Testis (tissue), 3 donors: ENCODE results near the gene SLC6A5. TPM values are rescaled to one million over a fixed set of nuclear protein-coding genes. Genes with fewer than 3 reads are reported as not detected.

ENCODE experiments used
- DNase-seq: peaks from one replicate; pipeline ENCODE4 v3.0.0-alpha.2; 2019
- H3K27ac ChIP-seq, 2 donors: fragments of 200-600 bp; sonication (generic); one replicate each; pipeline ENCODE4 v1.5.1; 2019
- H3K27me3 ChIP-seq: fragments of 200-600 bp; sonication (generic); one replicate; pipeline ENCODE4 v1.5.1; 2019
- H3K36me3 ChIP-seq: fragments of 200-600 bp; sonication (generic); one replicate; pipeline ENCODE4 v1.5.1; 2017; ENCODE audit warnings: low read depth; ENCODE audit errors: missing control alignments
- H3K4me1 ChIP-seq: fragments of 200-600 bp; sonication (generic); one replicate; pipeline ENCODE4 v1.5.1; 2019
- H3K4me3 ChIP-seq, 2 donors: fragments of 200-600 bp; sonication (generic); one replicate each; pipeline ENCODE4 v1.5.1; 2017 to 2019
- H3K9me3 ChIP-seq: fragments of 200-600 bp; sonication (generic); one replicate; pipeline ENCODE4 v1.5.1; 2017
- POLR2A ChIP-seq: fragments of 450-650 bp; IDR thresholded peaks from one replicate; pipeline ENCODE4 v1.6.1; 2017; ENCODE audit warnings: antibody characterized with exemption, mild to moderate bottlenecking, moderate library complexity
- WGBS, 2 donors: methylation state at CpG; one replicate each; pipeline ENCODE4 v1.1.5; 2018; 5-methylcytosine and 5-hydroxymethylcytosine counted together
- intact Hi-C: fragments of 100-400 bp; cut with DNase I; formaldehyde crosslinking; loops from one replicate; pipeline ENCODE4 v1.15.1; 2023; ENCODE audit warnings: low total_unique reads
- polyA plus RNA-seq: library from polyadenylated mRNA; stranded (reverse); fragments of 350-450 nt; fragmentation: Illumina TruSeq; extraction: RNeasy Lipid Tissue Mini Kit (QIAGEN cat#74804); gene quantifications from one replicate; pipeline ENCODE4 v1.2.3, GENCODE V29; 2014; ENCODE audit warnings: low read depth, low replicate concordance; ENCODE audit not compliant: insufficient read depth
- total RNA-seq, 2 donors: library from RNA; depleted of rRNA; stranded (reverse); fragments of >200 nt; gene quantifications; one replicate each; pipeline ENCODE4 v1.2.3, GENCODE V29; 2016
- TF ChIP-seq, protein P1 (sequence below), 3 experiments: fragments of 450-650 bp in 2 of 3; fragments of 200-600 bp in 1 of 3; sonication (generic) in 1 of 3; IDR thresholded peaks; one replicate each; pipeline ENCODE4 v1.5.1; 2016 to 2019; ENCODE audit warnings: antibody characterized with exemption in 3 of 3, mild to moderate bottlenecking in 2 of 3, moderate library complexity in 1 of 3

Gene SLC6A5
- total and polyA plus RNA-seq, 3 donors from 2014 or later: 1.5 to 2.1 (median 1.9) TPM

DNA sequence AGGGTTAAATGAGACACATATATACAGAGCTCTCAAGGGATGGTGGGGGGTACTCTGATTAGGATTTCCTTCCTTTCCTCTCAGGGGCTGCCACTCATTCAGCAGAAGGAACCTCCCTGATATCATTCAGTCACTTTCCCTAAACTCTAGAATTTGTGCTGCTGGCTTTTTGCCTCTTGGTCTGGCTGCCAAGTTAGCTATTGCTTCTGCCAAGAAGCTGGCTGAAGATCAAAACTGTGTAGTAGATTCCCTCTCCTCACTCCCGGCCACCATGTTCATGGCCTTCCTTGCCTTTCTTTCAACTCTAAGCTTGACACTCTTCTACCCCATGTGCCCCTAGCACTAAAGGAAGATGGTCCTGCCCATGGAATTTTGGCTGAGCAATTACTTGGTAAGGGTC, 18.7 kb downstream of the SLC6A5 start:
- intact Hi-C loops: no loop called here
- DNase-seq: peak; percentile 46

DNA sequence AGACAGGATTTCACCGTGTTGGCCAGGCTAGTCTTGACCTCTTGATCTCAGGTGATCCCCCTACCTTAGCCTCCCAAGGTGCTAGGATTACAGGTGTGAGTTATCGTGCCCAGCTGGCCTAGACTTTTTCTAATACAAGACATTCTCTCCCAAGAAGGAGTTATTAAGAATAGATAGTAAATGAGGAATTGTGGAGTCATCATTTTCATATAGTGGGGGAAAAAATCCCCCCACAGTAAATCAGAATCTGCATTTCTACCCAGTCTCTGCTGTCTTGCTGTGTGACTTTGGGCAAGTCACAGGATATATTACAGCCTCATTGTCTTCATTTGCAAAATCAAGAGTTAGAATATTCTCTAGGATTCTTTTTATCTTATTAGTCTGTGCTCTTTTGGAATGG, 21.6 kb downstream of the SLC6A5 start:
- H3K36me3 ChIP-seq: no peaks in the 10 kb centered on the region
- intact Hi-C loops: no loop called here
- WGBS, 2 donors: 74 to 78% methylated on average over 2 of the region's 2 CpGs

More for the DNA sequence above, 18.7 kb downstream of the SLC6A5 start:
- Histone ChIP-seq H3K9me3 (no peaks in the 10 kb centered on the region), H3K4me1 (no peaks in the 10 kb centered on the region), H3K27me3 (no peaks in the 10 kb centered on the region), H3K27ac (no peak overlapping the region), H3K4me3 (no peak overlapping the region), H3K36me3 (no peaks in the 10 kb centered on the region)
- WGBS, 2 donors: 21 to 38% methylated on average over 1 of the region's 1 CpG
- no peak for TF ChIP-seq POLR2A
- TF ChIP-seq, protein P1, sequence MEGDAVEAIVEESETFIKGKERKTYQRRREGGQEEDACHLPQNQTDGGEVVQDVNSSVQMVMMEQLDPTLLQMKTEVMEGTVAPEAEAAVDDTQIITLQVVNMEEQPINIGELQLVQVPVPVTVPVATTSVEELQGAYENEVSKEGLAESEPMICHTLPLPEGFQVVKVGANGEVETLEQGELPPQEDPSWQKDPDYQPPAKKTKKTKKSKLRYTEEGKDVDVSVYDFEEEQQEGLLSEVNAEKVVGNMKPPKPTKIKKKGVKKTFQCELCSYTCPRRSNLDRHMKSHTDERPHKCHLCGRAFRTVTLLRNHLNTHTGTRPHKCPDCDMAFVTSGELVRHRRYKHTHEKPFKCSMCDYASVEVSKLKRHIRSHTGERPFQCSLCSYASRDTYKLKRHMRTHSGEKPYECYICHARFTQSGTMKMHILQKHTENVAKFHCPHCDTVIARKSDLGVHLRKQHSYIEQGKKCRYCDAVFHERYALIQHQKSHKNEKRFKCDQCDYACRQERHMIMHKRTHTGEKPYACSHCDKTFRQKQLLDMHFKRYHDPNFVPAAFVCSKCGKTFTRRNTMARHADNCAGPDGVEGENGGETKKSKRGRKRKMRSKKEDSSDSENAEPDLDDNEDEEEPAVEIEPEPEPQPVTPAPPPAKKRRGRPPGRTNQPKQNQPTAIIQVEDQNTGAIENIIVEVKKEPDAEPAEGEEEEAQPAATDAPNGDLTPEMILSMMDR (IDR thresholded peaks at IDR 0.05): no peak

DNA sequence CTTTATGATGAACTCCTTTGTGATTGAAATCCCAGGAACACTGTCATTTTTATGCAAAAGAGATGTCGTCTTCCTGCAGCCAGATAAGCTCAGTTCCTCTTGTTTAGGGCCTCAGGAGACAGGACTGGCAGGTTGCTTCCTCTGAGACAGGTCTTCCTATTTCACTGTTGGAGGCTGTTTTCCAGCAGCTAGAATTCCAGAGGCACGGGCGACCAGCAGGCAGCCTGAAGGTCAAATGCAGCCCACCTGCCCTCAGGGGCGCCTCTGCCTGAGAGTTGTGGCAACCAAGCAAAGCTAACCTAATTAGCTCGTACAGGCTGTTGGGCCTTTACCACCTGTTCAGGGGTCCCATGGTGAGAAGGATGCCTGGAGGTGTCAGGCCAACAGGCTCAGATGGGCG, 22.3 kb downstream of the SLC6A5 start:
- WGBS, 2 donors: 48 to 61% methylated on average over 6 of the region's 6 CpGs
- Histone ChIP-seq H3K27ac (no peak overlapping the region), H3K4me3 (no peak overlapping the region), H3K4me1 (no peaks in the 10 kb centered on the region), H3K9me3 (no peaks in the 10 kb centered on the region), H3K36me3 (no peaks in the 10 kb centered on the region), H3K27me3 (no peaks in the 10 kb centered on the region)
- no peak for TF ChIP-seq POLR2A
- intact Hi-C loops: no loop called here
- DNase-seq: no peak

More for the DNA sequence above, 21.6 kb downstream of the SLC6A5 start:
- no peak overlapping the region for H3K27ac ChIP-seq
- no peaks in the 10 kb centered on the region for H3K27me3 ChIP-seq
- TF ChIP-seq POLR2A: no peak
- TF ChIP-seq, protein P1 (IDR thresholded peaks at IDR 0.05): no peak
- H3K4me3 ChIP-seq: no peak overlapping the region
- no peaks in the 10 kb centered on the region for H3K4me1 ChIP-seq
- no peaks in the 10 kb centered on the region for H3K9me3 ChIP-seq
- DNase-seq: no peak

DNA sequence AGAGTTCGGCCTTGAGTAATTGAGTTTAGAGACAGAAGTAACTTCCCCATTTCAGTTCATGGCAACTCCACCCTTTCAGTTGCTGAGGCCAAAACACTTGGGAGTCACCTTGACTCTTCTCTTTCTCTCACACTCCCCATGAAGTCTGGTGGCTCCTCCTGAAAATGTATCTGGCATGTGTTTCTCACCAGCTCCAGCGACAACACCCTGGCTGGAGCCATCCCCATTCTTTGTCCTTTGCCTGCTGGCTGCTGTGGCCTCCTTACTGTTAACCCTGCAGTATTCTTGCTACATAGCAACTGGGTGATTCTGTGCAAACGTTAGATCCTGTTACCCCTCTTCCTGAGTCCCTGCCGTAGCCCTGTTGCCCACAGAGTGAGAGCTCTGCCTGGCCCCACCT, 23.8 kb downstream of the SLC6A5 start:
- Histone ChIP-seq H3K9me3 (no peaks in the 10 kb centered on the region), H3K4me3 (no peak overlapping the region), H3K27ac (no peak overlapping the region), H3K4me1 (no peaks in the 10 kb centered on the region), H3K27me3 (no peaks in the 10 kb centered on the region), H3K36me3 (no peaks in the 10 kb centered on the region)
- DNase-seq: no peak
- WGBS, 2 donors: 50 to 63% methylated on average over 4 of the region's 4 CpGs
- TF ChIP-seq, protein P1 (IDR thresholded peaks at IDR 0.05): no peak
- no peak for TF ChIP-seq POLR2A
- intact Hi-C loops: no loop called here

DNA sequence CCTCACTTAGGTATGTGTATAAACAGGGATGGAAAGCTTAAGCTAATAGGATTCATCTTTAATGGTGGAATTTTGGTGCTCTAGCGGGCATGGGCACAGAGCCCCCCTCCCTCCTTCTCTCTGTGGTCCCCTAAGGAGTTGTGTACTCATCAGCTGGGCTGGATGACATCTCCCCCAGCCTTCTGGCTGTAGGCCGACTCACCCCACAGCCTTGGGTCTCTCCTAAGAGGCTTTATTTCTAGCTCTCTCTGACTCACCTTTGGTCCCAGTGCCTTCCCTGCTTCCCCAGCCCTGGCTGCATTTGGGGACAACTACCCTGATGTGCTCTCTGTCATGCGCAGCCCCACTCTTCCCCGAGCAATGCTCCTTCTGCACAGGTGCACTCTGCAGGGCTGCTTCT, 26.9 kb downstream of the SLC6A5 start:
- H3K27me3 ChIP-seq: no peaks in the 10 kb centered on the region
- TF ChIP-seq, protein P1 (IDR thresholded peaks at IDR 0.05): no peak
- TF ChIP-seq POLR2A: no peak
- WGBS, 2 donors: 60 to 69% methylated on average over 4 of the region's 4 CpGs
- DNase-seq: no peak
- no peaks in the 10 kb centered on the region for H3K9me3 ChIP-seq
- H3K4me1 ChIP-seq: no peaks in the 10 kb centered on the region
- intact Hi-C loops: no loop called here
- no peak overlapping the region for H3K27ac ChIP-seq
- no peaks in the 10 kb centered on the region for H3K36me3 ChIP-seq
- H3K4me3 ChIP-seq: no peak overlapping the region
